Measurements from ENCODE around the gene HOXD3.

HOXD3 gene

GRCh38 chr2:176212276-176212675, 55.2 kb downstream of the HOXD3 start:
- no peak for DNase-seq (ENCODE audit: low read depth)

- no peak for DNase-seq (ENCODE audit: low read depth)
Measured at GRCh38 chr2:176213406-176213805, 56.3 kb downstream of the HOXD3 start.
